Sigmoid colon (tissue), 3 donors: ENCODE measurements around the gene GSTP1.
"Not testable (repeated sequence)": the region's sequence is repeated elsewhere in the genome, so short reads cannot be mapped to it uniquely, and the experiment has no call there.

ENCODE experiments used
- POLR2A ChIP-seq, 2 donors: fragments of 450-650 bp; IDR thresholded peaks; one replicate each; pipeline ENCODE4 v1.6.1; 2016; ENCODE audit warnings: antibody characterized with exemption in 2 of 2, mild to moderate bottlenecking in 2 of 2, moderate library complexity in 2 of 2
- TF ChIP-seq, protein P1 (sequence below), 4 experiments: fragments of 450-650 bp in 3 of 4; fragments of 200-600 bp in 1 of 4; IDR thresholded peaks; one replicate each; pipeline ENCODE4 v1.5.1; 2016 to 2019; ENCODE audit warnings: antibody characterized with exemption in 4 of 4, mild to moderate bottlenecking in 3 of 4, moderate library complexity in 2 of 4

DNA sequence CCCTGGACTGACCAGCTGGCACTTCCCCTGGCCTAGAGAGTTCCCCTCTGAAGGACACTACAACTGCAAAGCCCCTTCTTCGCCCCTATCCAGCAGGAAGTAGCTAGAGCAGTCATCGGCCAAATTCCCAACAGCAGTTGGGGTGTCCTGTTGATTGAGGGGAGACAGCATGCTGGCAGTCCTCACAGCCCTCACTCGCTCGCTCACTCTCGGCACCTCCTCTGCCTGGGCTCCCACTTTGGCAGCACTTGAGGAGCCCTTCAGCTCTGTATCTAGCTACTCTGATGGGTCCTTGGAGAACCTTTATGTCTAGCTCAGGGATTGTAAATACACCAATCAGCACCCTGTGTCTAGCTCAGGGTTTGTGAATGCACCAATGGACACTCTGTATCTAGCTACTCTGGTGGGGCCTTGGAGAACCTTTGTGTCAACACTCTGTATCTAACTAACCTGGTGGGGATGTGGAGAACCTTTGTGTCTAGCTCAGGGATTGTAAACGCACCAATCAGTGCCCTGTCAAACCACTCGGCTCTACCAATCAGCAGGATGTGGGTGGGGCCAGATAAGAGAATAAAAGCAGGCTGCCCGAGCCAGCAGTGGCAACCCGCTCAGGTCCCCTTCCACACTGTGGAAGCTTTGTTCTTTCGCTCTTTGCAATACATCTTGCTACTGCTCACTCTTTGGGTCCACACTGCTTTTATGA lies 42.7 kb downstream of the GSTP1 start:
- TF ChIP-seq, protein P1, sequence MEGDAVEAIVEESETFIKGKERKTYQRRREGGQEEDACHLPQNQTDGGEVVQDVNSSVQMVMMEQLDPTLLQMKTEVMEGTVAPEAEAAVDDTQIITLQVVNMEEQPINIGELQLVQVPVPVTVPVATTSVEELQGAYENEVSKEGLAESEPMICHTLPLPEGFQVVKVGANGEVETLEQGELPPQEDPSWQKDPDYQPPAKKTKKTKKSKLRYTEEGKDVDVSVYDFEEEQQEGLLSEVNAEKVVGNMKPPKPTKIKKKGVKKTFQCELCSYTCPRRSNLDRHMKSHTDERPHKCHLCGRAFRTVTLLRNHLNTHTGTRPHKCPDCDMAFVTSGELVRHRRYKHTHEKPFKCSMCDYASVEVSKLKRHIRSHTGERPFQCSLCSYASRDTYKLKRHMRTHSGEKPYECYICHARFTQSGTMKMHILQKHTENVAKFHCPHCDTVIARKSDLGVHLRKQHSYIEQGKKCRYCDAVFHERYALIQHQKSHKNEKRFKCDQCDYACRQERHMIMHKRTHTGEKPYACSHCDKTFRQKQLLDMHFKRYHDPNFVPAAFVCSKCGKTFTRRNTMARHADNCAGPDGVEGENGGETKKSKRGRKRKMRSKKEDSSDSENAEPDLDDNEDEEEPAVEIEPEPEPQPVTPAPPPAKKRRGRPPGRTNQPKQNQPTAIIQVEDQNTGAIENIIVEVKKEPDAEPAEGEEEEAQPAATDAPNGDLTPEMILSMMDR (IDR thresholded peaks at IDR 0.05) = not testable (repeated sequence)
- TF ChIP-seq POLR2A (IDR thresholded peaks at IDR 0.05) = not testable (repeated sequence)
